NCI-H2029 treated with DMSO at 0.1 percent for 48 hours (cell line): ENCODE measurements around the gene GSTP1.
"Not testable (repeated sequence)": the region's sequence is repeated elsewhere in the genome, so short reads cannot be mapped to it uniquely, and the experiment has no call there.

Experiments used
- DNase-seq: peaks from one replicate; lab custom pipeline; 2025; lab: John Stamatoyannopoulos, UW

GSTP1 gene

GRCh38 chr11:67614730-67615714 is 31.4 kb downstream of the GSTP1 start:
- DNase-seq: no peak

- no peak for DNase-seq
These were observed 32.3 kb downstream of the GSTP1 start for GRCh38 chr11:67615728-67616430.

- DNase-seq: no peak
These were observed 33.0 kb downstream of the GSTP1 start for GRCh38 chr11:67616431-67617242.

- DNase-seq: no peak
These were observed 33.8 kb downstream of the GSTP1 start for GRCh38 chr11:67617243-67617953.

- not testable (repeated sequence) for DNase-seq
These were observed 35.5 kb downstream of the GSTP1 start for GRCh38 chr11:67618901-67619659.

- not testable (repeated sequence) for DNase-seq
These were observed 36.3 kb downstream of the GSTP1 start for GRCh38 chr11:67619683-67620618.

GRCh38 chr11:67620621-67621020 is 37.0 kb downstream of the GSTP1 start:
- not testable (repeated sequence) for DNase-seq

GRCh38 chr11:67621928-67622327 is 38.3 kb downstream of the GSTP1 start:
- DNase-seq: not testable (repeated sequence)

- not testable (repeated sequence) for DNase-seq
These were observed 39.3 kb downstream of the GSTP1 start for GRCh38 chr11:67622905-67623304.

GRCh38 chr11:67623795-67624194 is 40.2 kb downstream of the GSTP1 start:
- not testable (repeated sequence) for DNase-seq

GRCh38 chr11:67626131-67626833 is 42.7 kb downstream of the GSTP1 start:
- DNase-seq: not testable (repeated sequence)

GRCh38 chr11:67626970-67627369 is 43.4 kb downstream of the GSTP1 start:
- no peak for DNase-seq

GRCh38 chr11:67627441-67627811 is 43.8 kb downstream of the GSTP1 start:
- DNase-seq: no peak

- no peak for DNase-seq
These were observed 44.4 kb downstream of the GSTP1 start for GRCh38 chr11:67627812-67628624.

- DNase-seq: no peak
These were observed 45.2 kb downstream of the GSTP1 start for GRCh38 chr11:67628710-67629385.

- no peak for DNase-seq
These were observed 46.0 kb downstream of the GSTP1 start, which contains the start of gene NUDT8 for GRCh38 chr11:67629386-67630227. NUDT8 (minus strand) TSS chr11:67629937; CDS start chr11:67629911, 26 bp downstream.
